ENCODE measurements around the gene CARS2.
"Not testable (repeated sequence)": the region's sequence is repeated elsewhere in the genome, so short reads cannot be mapped to it uniquely, and the experiment has no call there.

Gene CARS2

DNA sequence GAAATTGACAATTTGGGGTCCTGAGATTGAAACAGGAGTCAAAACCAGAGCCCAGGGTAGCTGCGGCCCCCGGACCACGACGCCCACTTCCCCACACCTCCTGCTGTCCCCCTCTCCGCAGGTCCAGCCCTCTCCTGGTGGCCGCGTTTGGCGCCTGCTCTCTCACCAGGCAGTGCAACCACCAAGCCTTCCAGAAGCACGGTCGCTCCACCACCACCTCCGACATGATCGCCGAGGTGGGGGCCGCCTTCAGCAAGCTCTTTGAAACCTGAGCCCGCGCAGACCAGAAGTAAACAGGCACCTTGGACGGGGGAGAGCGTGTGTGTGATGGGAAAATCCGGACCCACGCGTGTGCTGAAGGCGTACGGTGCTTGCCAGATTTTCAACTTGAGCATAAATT is 67.7 kb downstream of the CARS2 start:
- DNase-seq (ENCODE audit: low read depth in 2 of 2) = no peak

- no peak for DNase-seq (ENCODE audit: low read depth in 2 of 2)
Measured at GRCh38 chr13:110637747-110638146, 68.2 kb downstream of the CARS2 start.

DNA sequence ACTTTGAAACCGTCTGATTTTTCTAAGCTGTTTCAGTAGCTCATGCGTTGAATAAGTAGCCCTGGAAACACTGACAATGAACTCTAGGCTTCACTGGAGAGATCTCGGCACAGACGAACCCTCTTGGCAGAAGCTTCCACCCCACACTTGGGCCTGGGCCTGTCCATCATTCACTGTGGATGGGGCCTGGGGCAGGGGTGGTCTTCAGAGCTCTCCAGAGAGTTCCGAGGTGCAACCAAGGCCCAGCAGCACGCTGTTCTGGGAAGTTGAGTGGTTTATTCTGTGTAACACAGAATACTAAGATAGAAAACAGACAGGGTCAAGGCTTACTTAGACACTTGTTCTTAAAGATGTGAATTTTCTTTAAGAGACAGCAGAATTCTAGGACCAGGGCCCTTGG is 68.6 kb downstream of the CARS2 start:
- DNase-seq (ENCODE audit: low read depth in 2 of 2) = no peak

GRCh38 chr13:110636701-110637201 is 69.2 kb downstream of the CARS2 start:
- no peak for DNase-seq (ENCODE audit: low read depth in 2 of 2)

DNA sequence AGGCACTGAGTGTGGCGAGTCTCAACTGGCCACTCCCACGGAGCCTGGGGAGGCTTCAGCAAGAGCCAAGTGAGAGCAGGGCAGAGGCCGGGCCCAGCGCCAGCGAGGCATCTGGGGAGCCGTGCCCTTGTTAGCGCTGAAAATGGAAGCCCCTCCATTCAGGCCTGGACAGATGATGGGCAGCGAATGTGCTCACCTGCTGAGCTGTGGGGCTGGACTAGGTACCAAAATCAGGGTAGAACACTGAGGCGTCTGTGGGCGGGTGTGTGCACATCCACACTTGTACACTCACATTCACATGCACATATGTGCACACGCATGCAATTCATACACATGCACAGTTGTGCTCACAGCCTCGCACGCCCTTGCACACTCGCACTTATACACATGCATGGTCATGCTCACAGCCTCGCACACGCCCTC is 69.9 kb downstream of the CARS2 start:
- DNase-seq (ENCODE audit: low read depth in 2 of 2) = no peak

GRCh38 chr13:110635405-110636002 is 70.4 kb downstream of the CARS2 start:
- no peak for DNase-seq (ENCODE audit: low read depth in 2 of 2)

GRCh38 chr13:110634558-110634957 is 71.4 kb downstream of the CARS2 start:
- no peak for DNase-seq (ENCODE audit: low read depth in 2 of 2)

DNA sequence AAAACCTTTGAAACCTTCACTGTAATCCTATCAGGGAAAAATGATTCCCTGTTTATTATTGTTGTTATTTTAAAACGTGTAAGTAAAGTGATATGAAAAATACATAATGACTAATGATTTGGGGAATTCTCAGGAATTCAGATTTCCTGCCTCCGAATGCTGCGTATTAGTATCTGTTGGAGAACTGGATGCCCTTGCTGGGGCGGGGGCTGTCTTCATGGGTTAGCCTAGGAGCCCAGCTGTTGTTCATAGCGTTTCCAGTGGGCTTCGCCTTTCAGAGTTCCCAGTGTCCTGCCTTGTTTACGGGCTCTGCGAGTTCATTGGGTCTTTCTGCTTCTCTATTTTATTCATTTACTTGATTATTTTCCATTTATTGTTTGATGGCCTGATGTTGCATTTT is 72.1 kb downstream of the CARS2 start:
- no peak for DNase-seq (ENCODE audit: low read depth in 2 of 2)

DNA sequence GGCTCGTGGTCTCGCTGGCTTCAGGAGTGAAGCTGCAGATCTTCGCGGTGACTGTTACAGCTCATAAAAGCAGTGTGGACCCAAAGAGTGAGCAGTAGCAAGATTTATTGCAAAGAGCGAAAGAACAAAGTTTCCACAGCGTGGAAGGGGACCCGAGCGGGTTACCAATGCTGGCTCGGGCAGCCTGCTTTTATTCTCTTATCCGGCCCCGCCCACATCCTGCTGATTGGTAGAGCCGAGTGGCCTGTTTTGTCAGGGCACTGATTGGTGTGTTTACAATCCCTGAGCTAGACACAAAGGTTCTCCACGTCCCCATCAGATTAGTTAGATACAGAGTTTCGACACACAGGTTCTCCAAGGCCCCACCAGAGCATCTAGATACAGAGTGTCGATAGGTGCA is 73.7 kb downstream of the CARS2 start:
- not testable (repeated sequence) for DNase-seq (ENCODE audit: low read depth in 2 of 2)

DNA sequence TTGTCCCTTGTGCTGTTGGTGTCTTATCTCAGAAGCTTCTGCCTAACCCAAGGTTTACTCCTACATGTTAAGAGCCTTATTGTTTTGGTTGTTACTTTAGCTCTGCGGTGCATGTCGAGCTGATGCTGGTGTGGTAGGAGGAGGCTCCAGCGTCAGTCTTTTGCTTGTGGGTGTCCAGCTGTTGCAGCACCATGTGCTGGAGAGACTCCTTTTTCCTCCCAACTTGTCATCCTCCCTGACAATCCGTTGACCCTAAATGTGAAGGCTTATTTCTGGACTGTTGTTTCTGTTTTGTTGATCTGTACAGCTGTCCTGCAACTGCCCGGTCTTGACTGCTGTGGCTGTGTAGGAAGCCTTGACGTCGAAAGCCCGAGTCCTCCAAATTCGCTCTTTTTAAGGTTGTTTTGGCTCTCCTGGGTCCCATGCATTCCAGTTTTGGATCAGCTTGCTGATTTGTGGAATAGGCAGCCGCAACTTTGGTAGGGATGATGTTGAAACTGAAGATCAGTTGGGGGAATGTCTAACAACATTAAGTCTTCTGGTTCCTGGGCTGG is 75.3 kb downstream of the CARS2 start:
- no peak for DNase-seq (ENCODE audit: low read depth in 2 of 2)

DNA sequence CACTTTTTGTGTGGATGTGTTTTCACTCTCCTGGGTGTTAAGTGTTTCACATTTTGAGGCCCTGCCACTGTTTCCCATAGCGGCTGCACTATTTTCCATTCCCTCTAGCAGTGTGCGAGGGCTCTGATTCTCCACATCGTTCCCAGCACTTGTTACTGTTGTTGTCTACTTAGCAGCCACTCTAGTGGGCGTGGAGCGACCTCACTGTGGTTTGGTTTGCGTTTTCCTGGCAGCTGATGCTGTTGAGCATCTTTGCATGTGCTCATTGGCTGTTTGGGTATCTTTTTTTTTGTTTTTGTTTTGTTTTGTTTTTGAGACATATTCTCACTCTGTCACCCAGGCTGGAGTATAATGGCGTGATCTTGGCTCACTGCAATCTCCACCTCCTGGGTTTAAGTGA is 76.2 kb downstream of the CARS2 start:
- DNase-seq (ENCODE audit: low read depth in 2 of 2) = no peak

DNA sequence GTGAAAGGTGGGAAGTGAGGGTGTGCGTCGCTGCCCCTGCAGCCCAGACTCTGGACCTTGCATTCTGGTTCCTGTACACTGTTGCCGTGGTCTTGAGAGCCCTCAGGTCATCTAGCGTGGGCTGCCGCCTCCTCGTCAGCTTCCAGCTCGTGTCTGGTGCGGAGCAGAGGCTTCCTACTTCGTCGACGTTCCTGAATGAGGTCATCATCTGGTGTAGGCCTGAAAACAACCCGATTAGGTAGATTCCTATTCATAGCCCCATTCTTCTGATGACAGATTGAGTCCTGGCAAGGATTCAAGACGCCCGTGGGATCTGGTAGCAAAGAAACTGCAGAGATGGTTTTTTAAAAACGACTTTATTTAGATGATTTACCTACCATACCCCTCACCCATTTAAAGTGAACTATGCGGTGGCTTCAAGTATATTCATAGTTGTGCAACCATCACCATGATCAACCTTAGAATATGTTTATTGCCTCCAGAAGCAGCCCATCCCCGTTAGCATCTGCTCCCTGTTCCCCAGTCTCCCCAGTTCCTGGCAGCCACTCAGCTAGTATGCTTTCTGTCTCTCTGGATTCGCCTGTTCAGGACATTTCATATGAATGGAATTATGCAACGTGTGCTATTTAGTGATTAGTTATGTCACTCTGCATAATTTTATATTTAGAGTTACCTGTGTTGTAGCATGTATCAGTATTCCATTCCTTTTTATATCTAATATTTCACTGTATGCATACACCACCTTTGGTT is 76.8 kb downstream of the CARS2 start:
- no peak for DNase-seq (ENCODE audit: low read depth in 2 of 2)

DNA sequence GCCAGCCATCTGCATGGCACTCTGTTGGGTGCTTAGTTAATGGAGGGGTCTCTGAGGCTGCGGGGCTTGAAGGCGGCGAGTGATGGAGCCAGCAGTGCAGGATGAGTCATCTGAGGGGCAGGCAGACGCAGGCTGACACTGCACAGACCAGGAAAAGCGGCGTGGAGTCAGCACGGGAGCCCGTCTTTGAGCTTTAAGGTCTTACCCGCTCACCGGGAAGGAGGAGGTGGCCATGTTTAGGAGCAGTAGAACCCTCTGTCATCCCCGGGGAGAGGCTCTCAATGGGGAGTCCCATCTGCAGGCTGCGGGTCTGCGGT is 77.5 kb downstream of the CARS2 start:
- no peak for DNase-seq (ENCODE audit: low read depth in 2 of 2)

DNA sequence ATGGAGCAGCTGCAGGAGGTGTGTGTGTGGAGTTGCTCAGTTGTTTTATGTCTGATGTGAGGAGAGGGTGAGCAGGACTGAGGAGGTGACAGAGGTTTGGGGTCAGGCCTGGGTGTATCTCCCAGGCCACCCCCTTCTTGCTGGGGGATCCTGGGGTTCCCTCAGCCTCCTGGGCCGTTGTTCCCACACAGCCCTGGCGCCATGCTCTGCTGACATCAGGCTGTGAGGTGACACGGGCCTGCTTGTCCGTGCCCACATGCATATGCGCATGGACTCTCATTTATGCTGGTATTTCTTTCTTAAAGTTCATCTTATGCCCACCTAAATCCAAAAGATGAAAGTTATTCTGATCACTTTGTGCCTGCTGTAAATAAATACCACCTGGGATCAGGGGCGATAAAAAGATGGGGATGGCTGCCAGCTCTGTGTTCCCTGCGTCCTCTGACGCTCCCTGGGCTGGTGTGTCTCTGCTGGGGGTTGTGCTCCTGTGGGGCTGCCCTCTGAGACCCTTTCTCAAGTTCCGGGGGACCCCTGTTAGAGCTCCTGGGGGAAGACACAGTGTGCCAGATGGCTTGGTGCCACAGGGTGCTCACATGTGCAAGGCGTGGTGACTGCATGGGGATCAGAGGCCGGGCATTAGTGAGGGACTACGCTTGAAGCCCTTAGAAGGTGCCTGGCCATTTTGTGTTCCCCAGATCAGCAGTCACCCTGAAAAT is 78.0 kb downstream of the CARS2 start:
- no peak for DNase-seq (ENCODE audit: low read depth in 2 of 2)

DNA sequence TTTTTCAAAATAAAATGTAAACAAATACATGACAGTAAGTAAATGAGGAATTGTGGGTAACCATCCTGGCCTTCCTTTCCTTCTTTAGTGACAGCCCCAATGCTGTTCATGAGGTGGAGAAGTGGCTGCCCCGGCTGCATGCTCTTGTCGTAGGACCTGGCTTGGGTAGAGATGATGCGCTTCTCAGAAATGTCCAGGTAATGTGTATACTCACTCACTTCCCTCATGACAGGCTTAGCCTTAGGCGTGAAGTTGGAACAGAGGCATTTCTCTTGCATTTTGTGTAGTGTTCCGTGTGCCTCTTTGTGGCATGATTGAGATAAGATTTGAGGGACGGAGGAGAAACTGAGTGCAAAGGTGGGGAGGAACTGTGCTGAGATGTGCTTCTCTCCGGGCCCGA is 78.6 kb downstream of the CARS2 start:
- no peak for DNase-seq (ENCODE audit: low read depth in 2 of 2)

DNA sequence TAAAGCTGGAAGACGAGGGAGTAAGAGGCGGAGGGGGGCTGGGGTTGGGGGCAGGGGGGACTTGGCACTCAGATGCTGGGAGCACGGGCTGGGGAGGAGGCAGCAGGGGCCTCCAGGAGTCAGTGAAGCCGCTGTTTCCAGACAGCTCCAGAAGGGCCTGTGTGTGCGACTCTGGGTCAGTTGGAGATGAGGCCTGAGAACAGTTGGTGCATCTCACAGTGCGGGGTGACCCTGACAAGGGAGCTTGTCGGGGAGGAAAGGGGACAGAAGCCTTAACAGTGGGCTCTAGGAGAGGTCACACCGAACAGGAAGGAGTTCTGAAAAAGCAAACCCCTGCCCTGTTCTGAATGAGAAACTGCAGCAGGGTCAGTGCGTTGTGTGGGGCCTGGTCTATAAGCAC is 79.4 kb downstream of the CARS2 start:
- DNase-seq (ENCODE audit: low read depth in 2 of 2) = no peak

GRCh38 chr13:110625771-110626321 is 80.1 kb downstream of the CARS2 start:
- DNase-seq (ENCODE audit: low read depth in 2 of 2) = no peak

- DNase-seq (ENCODE audit: low read depth in 2 of 2) = no peak
Measured at GRCh38 chr13:110624766-110625756, 80.9 kb downstream of the CARS2 start.

GRCh38 chr13:110620596-110620995 is 85.3 kb downstream of the CARS2 start:
- no peak for DNase-seq (ENCODE audit: low read depth in 2 of 2)

DNA sequence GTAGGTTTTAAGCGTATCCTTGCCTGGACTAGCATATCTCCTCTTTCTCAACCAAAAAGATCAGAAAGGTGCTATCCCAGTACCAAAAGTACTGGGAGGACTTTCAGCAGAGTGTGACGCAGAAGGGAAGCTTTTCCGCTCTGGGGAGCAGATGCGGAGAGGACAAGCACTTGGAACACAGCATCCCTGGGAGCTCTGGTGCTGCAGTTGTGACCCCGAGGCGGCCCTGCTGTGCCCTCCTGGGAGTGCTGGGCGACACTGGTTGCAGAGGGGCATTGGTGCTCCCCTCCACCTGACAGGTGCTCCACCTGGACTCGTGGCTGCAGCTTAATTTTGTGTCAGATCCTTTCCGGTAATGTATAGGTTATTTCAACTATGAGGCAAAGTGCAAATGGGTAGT is 87.1 kb downstream of the CARS2 start:
- DNase-seq (ENCODE audit: low read depth in 2 of 2) = no peak

GRCh38 chr13:110618167-110618566 is 87.7 kb downstream of the CARS2 start:
- no peak for DNase-seq (ENCODE audit: low read depth in 2 of 2)
